Mammary epithelial cell (primary cell): ENCODE data around the gene NAA15.

ENCODE experiments used
- EZH2 ChIP-seq: IDR thresholded peaks from 2 replicates; pipeline ENCODE4 v1.6.1; 2012; ENCODE audit warnings: low read length, inconsistent platforms, borderline replicate concordance
- TF ChIP-seq, protein P1 (sequence below), 2 donors: IDR thresholded peaks in 1 of 2; conservative IDR thresholded peaks in 1 of 2; 2 replicates each; pipeline ENCODE4 v1.5.1; 2011 to 2012; ENCODE audit warnings: inconsistent platforms in 2 of 2, low read length in 2 of 2, mild to moderate bottlenecking in 2 of 2, control low read depth in 1 of 2, low read depth in 1 of 2; ENCODE audit not compliant: insufficient read depth in 1 of 2; ENCODE audit errors: extremely low read depth in 1 of 2

DNA sequence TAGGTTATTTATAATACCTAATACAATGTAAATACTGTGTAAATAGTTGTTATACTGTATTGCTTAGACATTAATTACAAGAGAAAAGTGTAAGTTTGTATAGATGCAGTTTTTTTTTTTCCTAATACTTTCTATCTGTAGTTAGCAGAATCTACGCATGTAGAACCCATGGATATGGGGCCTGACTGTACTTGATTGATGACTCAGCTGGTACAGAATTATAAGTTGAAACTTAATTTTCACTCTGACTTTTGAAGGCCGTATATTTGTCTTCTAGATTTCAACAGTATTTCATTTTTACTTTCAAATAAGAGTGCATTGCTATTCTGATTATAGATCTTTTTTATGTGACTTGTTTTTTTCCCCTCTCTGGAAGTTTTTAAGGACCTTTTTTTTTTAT is 31.7 kb downstream of the NAA15 start:
- TF ChIP-seq EZH2: no peak
- TF ChIP-seq, protein P1, sequence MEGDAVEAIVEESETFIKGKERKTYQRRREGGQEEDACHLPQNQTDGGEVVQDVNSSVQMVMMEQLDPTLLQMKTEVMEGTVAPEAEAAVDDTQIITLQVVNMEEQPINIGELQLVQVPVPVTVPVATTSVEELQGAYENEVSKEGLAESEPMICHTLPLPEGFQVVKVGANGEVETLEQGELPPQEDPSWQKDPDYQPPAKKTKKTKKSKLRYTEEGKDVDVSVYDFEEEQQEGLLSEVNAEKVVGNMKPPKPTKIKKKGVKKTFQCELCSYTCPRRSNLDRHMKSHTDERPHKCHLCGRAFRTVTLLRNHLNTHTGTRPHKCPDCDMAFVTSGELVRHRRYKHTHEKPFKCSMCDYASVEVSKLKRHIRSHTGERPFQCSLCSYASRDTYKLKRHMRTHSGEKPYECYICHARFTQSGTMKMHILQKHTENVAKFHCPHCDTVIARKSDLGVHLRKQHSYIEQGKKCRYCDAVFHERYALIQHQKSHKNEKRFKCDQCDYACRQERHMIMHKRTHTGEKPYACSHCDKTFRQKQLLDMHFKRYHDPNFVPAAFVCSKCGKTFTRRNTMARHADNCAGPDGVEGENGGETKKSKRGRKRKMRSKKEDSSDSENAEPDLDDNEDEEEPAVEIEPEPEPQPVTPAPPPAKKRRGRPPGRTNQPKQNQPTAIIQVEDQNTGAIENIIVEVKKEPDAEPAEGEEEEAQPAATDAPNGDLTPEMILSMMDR (conservative IDR thresholded peaks at IDR 0.05 in 1 of 2, IDR thresholded peaks at IDR 0.05 in 1 of 2; ENCODE audit: extremely low read depth in 1 of 2, insufficient read depth in 1 of 2, low read depth in 1 of 2, low read length in 2 of 2): no peak
